Measurements from ENCODE around the gene DDX51.

The DDX51 gene

DNA sequence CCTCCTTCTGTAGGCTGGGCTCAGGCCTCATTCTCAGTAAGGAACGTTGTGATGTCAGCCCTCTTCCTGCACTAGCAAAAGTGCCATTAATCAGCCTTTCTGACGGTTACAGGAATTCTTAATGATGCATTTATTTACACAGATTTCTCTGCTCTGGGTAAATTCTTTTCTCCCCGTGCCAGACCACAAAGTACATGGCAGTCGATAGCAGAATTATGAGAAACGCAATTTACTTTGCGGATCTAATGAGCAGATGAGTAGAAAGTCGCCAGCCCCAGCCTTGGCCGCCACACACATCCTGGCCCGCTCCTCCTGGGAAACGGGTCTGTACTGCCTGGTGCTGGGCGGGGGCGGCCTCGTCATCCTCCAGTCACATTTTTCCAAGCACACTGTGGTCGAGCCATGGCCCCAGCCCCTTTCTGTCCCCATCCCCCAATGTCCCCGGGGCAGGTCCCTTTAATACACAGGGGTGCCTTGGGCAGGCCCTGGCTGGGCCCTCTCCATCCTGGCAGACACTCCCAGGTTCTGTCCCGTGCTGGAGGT lies 26.0 kb upstream of the DDX51 start:
- Histone ChIP-seq H3K4me3 (ENCODE audit: low read depth, low read length) (no peak overlapping the region), H3K36me3 (no peaks in the 10 kb centered on the region), H3K4me1 (no peaks in the 10 kb centered on the region), H3K27me3 (peaks cover 66% of the 10 kb centered on the region), H3K9me3 (no peaks in the 10 kb centered on the region)
- TF ChIP-seq, protein P1, sequence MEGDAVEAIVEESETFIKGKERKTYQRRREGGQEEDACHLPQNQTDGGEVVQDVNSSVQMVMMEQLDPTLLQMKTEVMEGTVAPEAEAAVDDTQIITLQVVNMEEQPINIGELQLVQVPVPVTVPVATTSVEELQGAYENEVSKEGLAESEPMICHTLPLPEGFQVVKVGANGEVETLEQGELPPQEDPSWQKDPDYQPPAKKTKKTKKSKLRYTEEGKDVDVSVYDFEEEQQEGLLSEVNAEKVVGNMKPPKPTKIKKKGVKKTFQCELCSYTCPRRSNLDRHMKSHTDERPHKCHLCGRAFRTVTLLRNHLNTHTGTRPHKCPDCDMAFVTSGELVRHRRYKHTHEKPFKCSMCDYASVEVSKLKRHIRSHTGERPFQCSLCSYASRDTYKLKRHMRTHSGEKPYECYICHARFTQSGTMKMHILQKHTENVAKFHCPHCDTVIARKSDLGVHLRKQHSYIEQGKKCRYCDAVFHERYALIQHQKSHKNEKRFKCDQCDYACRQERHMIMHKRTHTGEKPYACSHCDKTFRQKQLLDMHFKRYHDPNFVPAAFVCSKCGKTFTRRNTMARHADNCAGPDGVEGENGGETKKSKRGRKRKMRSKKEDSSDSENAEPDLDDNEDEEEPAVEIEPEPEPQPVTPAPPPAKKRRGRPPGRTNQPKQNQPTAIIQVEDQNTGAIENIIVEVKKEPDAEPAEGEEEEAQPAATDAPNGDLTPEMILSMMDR (IDR thresholded peaks at IDR 0.05; ENCODE audit: low read depth, low read length) = no peak
- no peak for DNase-seq

DNA sequence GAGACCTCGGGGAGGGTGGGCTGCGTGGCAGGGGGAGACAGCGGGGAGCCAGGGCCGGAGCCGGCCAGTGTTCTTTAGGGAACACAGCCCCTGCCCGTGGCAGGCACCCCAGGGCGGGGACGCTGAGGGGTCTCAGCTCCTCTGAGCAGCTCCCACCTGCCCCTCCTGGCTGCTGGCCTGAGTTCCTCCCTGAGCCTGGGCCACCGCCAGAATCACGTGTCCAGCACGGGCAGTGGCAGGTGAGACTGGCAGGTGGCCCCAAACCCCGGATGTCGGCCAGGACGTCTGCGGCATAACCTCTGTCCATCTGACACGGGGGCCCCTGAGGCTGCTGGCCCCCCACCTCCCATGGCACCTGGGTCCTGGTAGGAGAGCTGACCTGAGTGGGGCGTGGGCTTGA lies 25.3 kb upstream of the DDX51 start:
- no peak overlapping the region for H3K4me3 ChIP-seq (ENCODE audit: low read depth, low read length)
- H3K4me1 ChIP-seq = no peaks in the 10 kb centered on the region
- H3K9me3 ChIP-seq = no peaks in the 10 kb centered on the region
- H3K27me3 ChIP-seq = peaks cover 58% of the 10 kb centered on the region
- H3K36me3 ChIP-seq = no peaks in the 10 kb centered on the region
- peak; percentile 9 for DNase-seq
- TF ChIP-seq, protein P1 (IDR thresholded peaks at IDR 0.05; ENCODE audit: low read depth, low read length) = no peak

DNA sequence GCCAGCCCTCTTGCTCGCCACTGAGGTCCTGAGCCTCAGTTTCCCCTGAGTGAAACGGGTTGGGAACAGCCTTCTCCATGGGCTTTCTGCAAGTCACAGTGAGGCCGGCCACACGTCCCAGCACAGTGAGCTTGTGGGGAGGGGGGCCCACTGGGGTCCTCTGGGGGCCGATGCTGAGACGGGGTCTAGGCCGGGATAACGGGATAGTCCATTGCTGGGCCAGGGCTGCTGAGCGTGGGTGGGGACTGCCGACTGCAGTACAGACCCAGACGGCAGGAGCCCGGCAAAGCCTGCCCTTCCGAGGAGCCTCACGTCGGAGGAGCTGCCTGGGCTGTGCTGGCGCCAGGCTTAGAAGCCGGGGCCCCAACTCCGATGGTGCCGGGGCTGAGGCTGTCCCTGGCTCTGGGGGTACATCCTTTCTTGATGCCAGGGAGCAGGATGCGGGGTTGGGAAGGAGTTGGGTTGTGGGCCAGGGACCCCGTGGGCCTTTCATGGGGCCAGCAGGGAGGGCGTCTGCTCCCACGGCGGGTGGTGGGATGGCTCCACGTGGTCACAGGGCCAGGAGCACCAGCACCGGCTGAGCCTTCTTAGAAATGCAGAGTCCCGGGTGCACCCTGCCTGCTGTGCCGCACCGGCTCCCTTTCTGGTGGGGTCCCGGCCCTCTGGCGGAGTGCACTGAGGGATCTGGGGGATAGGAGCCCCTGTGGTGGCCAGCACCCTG lies 24.4 kb upstream of the DDX51 start:
- Histone ChIP-seq H3K4me1 (no peaks in the 10 kb centered on the region), H3K9me3 (no peaks in the 10 kb centered on the region), H3K27me3 (peaks cover 58% of the 10 kb centered on the region), H3K4me3 (ENCODE audit: low read depth, low read length) (no peak overlapping the region), H3K36me3 (no peaks in the 10 kb centered on the region)
- no peak for DNase-seq
- TF ChIP-seq, protein P1 (IDR thresholded peaks at IDR 0.05; ENCODE audit: low read depth, low read length) = no peak

DNA sequence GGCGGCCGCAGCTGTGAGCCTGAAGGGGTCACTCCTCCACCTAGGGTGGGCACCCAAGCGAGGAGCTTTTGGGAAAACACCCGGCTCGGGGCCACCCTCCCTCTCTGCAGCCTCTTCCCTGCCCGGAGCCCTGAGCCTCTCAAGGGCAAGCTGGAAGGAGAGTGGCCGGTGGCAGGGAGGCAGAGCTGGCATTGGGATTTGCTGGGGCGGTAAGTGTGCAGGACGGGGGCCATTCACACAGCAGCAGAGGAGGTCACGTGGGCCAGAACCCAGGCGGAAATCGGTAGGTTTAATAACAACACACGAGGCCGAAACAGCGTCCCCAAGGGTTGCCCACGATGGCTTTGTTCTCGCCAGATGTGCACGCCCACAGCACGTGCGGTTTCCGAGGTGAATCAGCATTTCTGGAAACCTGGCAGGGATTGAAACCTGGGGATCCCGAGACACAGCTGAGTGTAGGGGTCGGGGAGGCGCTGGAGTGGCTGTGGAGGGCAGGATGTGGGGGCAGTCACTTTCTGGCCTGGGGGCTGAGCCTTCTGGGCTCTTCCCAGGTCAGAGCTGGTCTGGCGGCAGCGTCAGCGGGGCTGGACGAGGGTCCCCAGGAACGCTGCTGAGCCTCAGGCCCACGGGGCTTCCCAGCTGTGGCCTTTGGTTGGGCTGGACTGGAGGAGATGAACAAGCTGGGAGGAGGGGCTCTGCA lies 23.6 kb upstream of the DDX51 start:
- Histone ChIP-seq H3K9me3 (no peaks in the 10 kb centered on the region), H3K27me3 (peaks cover 58% of the 10 kb centered on the region), H3K4me1 (no peaks in the 10 kb centered on the region), H3K4me3 (ENCODE audit: low read depth, low read length) (no peak overlapping the region), H3K36me3 (no peaks in the 10 kb centered on the region)
- no peak for DNase-seq
- TF ChIP-seq, protein P1 (IDR thresholded peaks at IDR 0.05; ENCODE audit: low read depth, low read length) = no peak

DNA sequence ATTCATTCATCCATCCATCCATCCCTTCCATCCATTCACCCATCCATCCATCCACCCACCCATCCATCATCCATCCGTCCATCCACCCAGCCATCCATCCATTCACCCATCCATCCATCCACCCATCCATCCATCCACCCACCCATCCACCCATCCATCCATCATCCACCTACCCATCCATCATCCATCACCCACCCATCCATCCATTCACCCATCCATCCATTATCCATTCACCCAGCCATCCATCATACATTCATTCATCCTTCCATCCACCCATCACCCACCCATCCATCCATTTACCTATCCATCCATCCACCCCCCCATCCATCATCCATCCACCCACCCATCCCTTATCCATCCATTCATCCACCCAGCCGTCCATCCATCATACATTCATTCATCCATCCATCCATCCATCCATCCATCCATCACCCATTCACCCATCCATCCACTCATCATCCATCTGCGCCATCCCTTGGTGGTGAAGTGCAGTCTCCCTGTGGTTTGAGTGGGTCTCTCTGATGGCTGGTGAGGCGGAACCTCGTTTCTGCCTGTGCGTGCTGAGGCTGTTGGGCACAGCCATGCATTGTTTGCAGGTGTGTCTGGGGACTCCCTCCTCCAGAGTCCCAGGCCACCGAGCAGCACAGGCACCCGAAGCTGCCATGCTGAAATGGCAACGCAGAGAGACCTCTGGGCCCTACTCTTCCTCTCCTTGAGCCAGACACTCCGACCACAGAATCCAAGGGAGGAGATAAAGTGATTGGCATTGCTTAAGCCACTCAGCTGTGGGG lies 22.9 kb upstream of the DDX51 start:
- TF ChIP-seq, protein P1 (IDR thresholded peaks at IDR 0.05; ENCODE audit: low read depth, low read length) = no peak
- peaks cover 58% of the 10 kb centered on the region for H3K27me3 ChIP-seq
- no peak overlapping the region for H3K4me3 ChIP-seq (ENCODE audit: low read depth, low read length)
- no peaks in the 10 kb centered on the region for H3K36me3 ChIP-seq
- no peaks in the 10 kb centered on the region for H3K4me1 ChIP-seq
- no peaks in the 10 kb centered on the region for H3K9me3 ChIP-seq
- DNase-seq = no peak

Data from BE2C (cell line).